Endothelial cell (in vitro differentiated cells): Measurements from ENCODE around the gene NCAM2. TPM values are rescaled to one million over a fixed set of nuclear protein-coding genes. Genes with fewer than 3 reads are reported as not detected.
A peak's percentile ranks its signal among the peaks of the same experiment; 100 is the strongest.

Source experiments
- DNase-seq: peaks from one replicate; pipeline ENCODE4 v3.0.0; 2021; ENCODE audit warnings: low spot score
- H3K27ac Mint-ChIP-seq: one replicate; pipeline ENCODE4 v1.8.0; 2021; ENCODE audit warnings: mixed read lengths, inconsistent platforms; ENCODE audit not compliant: unreplicated experiment
- H3K27me3 Mint-ChIP-seq: one replicate; pipeline ENCODE4 v1.8.0; 2021; ENCODE audit warnings: mild to moderate bottlenecking, moderate library complexity, mixed read lengths, inconsistent platforms; ENCODE audit not compliant: unreplicated experiment
- H3K36me3 Mint-ChIP-seq: one replicate; pipeline ENCODE4 v1.8.0; 2021; ENCODE audit warnings: mild to moderate bottlenecking, low read depth, mixed read lengths, inconsistent platforms; ENCODE audit not compliant: unreplicated experiment
- H3K4me1 Mint-ChIP-seq: one replicate; pipeline ENCODE4 v1.8.0; 2021; ENCODE audit warnings: mild to moderate bottlenecking, mixed read lengths, inconsistent platforms; ENCODE audit not compliant: unreplicated experiment
- H3K4me3 Mint-ChIP-seq: one replicate; pipeline ENCODE4 v1.8.0; 2021; ENCODE audit warnings: mild to moderate bottlenecking, mixed read lengths, inconsistent platforms; ENCODE audit not compliant: unreplicated experiment
- H3K9me3 Mint-ChIP-seq: one replicate; pipeline ENCODE4 v1.8.0; 2021; ENCODE audit warnings: mixed read lengths, inconsistent platforms; ENCODE audit not compliant: unreplicated experiment
- total RNA-seq: library from RNA; stranded (reverse); fragmentation: NEBNext Ultra II Directional; extraction: Animal tissue kit (Norgen Biotek cat#: 25700); gene quantifications from one replicate; pipeline ENCODE4 v1.2.1, GENCODE V29; 2021; ENCODE audit not compliant: unreplicated experiment
- TF ChIP-seq, protein P1 (sequence below): fragments of 200-600 bp; sonication (generic); IDR thresholded peaks from one replicate; pipeline ENCODE4 v1.5.0; 2021; ENCODE audit warnings: antibody characterized with exemption; ENCODE audit not compliant: unreplicated experiment

Gene NCAM2
- total RNA-seq, 1 donor from 2014 or later, result 0.64 TPM

DNA sequence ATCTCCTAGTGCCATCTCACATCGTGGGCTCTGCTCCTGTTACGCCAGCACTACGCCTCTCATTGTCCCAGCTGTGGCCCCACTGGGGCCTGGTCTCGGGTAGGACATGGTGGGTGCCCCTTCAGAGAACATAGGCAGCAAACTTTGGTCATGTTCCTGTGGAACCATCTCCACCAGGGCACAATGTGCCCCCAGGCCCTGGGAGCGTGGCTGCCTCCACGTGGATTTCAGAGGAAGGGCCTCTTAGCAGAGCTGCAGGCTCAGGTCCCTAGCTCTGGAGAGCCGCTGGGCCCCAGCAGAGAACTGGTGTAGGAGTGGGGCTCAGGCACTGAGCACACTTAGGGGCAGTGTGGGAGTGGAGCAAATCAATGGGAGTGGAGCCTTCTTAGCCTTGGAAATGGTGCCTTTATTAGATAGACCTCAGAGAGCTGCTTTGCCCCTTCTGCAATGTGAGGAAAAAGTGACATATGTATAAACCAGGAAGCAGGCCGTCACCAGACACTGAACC lies 460.0 kb downstream of the NCAM2 start:
- Mint-ChIP-seq H3K4me1 (peaks cover 1% of the 10 kb centered on the region), H3K9me3 (no peaks in the 10 kb centered on the region), H3K36me3 (no peaks in the 10 kb centered on the region), H3K27me3 (no peaks in the 10 kb centered on the region), H3K27ac (no peak overlapping the region), H3K4me3 (no peak overlapping the region)
- no peak for DNase-seq
- TF ChIP-seq, protein P1, sequence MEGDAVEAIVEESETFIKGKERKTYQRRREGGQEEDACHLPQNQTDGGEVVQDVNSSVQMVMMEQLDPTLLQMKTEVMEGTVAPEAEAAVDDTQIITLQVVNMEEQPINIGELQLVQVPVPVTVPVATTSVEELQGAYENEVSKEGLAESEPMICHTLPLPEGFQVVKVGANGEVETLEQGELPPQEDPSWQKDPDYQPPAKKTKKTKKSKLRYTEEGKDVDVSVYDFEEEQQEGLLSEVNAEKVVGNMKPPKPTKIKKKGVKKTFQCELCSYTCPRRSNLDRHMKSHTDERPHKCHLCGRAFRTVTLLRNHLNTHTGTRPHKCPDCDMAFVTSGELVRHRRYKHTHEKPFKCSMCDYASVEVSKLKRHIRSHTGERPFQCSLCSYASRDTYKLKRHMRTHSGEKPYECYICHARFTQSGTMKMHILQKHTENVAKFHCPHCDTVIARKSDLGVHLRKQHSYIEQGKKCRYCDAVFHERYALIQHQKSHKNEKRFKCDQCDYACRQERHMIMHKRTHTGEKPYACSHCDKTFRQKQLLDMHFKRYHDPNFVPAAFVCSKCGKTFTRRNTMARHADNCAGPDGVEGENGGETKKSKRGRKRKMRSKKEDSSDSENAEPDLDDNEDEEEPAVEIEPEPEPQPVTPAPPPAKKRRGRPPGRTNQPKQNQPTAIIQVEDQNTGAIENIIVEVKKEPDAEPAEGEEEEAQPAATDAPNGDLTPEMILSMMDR, result no peak

DNA sequence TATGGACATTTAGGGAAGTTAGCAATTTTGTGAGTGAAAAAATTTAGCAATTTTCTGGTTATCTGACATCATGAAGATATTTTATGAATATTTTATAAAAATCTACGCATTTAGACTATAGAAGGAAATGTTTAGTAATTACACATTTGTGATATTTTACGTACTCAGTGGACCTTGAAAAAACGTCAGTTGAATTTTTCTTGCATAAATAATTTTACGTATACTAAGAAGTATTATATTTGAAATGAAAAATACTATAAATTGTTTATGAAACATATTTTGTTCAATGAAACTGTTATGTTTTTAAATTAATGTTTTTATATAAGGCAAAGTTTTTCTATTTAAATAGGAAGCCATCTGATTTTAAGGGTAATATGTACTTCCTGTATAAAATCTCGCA lies 462.8 kb downstream of the NCAM2 start:
- H3K36me3 Mint-ChIP-seq, result no peaks in the 10 kb centered on the region
- H3K27me3 Mint-ChIP-seq, result no peaks in the 10 kb centered on the region
- H3K4me3 Mint-ChIP-seq, result no peak overlapping the region
- H3K9me3 Mint-ChIP-seq, result no peaks in the 10 kb centered on the region
- H3K27ac Mint-ChIP-seq, result no peak overlapping the region
- no peak for DNase-seq
- TF ChIP-seq, protein P1, result no peak
- peaks cover 8% of the 10 kb centered on the region for H3K4me1 Mint-ChIP-seq

DNA sequence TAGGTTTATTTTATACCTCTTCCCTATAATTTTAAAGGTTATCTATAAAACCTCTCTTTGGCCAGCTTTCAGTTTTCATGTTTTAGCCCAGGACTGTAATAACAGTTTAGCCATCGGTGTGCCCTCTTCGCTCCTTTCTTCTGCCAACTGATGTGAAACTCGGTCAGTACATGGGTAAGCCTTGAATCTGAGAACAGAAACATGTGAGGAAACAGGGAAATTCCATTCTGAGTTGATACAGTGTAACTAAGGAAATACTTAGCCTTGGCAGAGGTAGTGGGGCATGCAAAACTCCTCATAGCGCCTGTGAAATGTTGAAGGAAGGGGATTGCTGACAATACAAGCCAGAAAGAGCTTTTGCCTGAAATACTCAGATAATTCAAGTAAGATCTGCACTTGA lies 465.2 kb downstream of the NCAM2 start:
- H3K9me3 Mint-ChIP-seq, result no peaks in the 10 kb centered on the region
- peak overlapping the region; percentile 82 for H3K27ac Mint-ChIP-seq
- H3K4me1 Mint-ChIP-seq, result peaks cover 8% of the 10 kb centered on the region
- H3K4me3 Mint-ChIP-seq, result no peak overlapping the region
- DNase-seq, result peak; percentile 8
- TF ChIP-seq, protein P1, result no peak
- no peaks in the 10 kb centered on the region for H3K36me3 Mint-ChIP-seq
- H3K27me3 Mint-ChIP-seq, result no peaks in the 10 kb centered on the region

DNA sequence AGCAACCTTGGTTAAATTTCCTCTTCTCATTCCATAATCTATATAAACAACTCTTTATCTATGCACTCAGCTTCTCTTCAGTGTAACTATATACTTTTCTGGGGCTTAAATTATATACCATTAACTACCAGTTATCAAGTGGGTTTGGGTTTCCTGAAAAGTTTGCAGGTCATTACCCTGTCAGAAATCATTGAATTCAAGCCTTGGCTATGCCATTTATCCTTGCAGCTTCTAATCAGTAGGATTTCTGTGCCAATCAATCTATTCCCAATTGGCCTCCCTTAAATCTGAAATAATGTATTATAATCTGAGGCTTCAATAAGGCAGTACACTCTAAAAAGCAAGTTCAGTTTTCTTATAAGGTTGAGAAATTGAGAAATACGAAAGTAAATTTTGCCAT lies 466.5 kb downstream of the NCAM2 start:
- peaks cover 8% of the 10 kb centered on the region for H3K4me1 Mint-ChIP-seq
- H3K27me3 Mint-ChIP-seq, result no peaks in the 10 kb centered on the region
- DNase-seq, result no peak
- no peaks in the 10 kb centered on the region for H3K9me3 Mint-ChIP-seq
- H3K27ac Mint-ChIP-seq, result no peak overlapping the region
- no peak overlapping the region for H3K4me3 Mint-ChIP-seq
- TF ChIP-seq, protein P1, result no peak
- no peaks in the 10 kb centered on the region for H3K36me3 Mint-ChIP-seq

DNA sequence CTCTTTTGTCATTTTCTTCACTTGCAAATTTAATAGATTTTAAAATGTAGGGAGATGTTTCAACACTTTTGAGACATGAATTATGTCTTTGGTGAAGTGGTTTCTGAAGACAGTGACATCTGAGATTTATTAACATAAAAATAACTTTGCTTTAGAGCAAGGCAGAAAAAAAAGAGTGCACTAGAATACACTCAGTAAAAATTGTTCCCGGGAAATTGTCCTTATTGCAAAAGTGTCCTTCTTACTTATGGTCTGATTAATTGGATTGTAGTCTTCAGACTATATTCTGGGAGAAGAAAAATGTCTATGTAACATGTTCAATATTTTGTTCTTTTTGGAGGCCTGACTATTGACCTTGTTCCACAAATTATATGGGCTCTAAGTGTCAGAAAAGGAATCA lies 468.5 kb downstream of the NCAM2 start:
- Mint-ChIP-seq H3K36me3 (no peaks in the 10 kb centered on the region), H3K27me3 (no peaks in the 10 kb centered on the region), H3K4me3 (no peak overlapping the region), H3K27ac (no peak overlapping the region), H3K4me1 (peaks cover 8% of the 10 kb centered on the region), H3K9me3 (no peaks in the 10 kb centered on the region)
- no peak for DNase-seq
- TF ChIP-seq, protein P1, result no peak
